ENCODE results near the gene CDIPT. TPM values are rescaled to one million over a fixed set of nuclear protein-coding genes. Genes with fewer than 3 reads are reported as not detected.
"Not testable (repeated sequence)": the region's sequence is repeated elsewhere in the genome, so short reads cannot be mapped to it uniquely, and the experiment has no call there.

Gene CDIPT
- total and polyA plus RNA-seq, 2 of the 13 experiments (the other 11 are each of a cell fraction or from before 2014, with no cell fraction given), result 54.9 to 97.5 TPM

DNA sequence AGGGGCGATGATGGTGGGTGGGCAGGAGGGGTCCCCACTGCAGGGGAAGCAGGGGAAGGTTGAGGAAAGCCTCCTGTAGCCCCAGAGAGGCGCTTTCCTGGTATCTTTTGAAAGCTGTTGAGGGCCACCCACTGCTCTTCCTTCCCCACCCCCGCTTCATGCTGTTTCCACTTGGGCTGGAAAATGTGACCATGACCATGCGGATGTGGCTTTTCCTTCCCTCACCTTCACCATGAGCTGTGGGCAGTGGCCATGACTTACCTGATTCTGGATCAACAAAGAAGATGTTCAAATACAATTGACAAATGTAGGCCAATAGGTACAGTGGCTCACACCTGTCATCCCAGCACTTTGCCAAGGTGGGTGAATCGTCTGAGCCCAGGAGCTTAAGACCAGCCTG, 28.9 kb downstream of the CDIPT start:
- Histone ChIP-seq H3K79me2 (ENCODE audit: insufficient read depth, low read length) (no peaks in the 10 kb centered on the region), H3K4me2 (ENCODE audit: low read depth, low read length) (no peak overlapping the region), H3K9ac (ENCODE audit: insufficient read depth, low read depth, low read length) (no peak overlapping the region), H4K20me1 (ENCODE audit: insufficient read depth, low read length) (no peaks in the 10 kb centered on the region), H3K9me3 (ENCODE audit: low read length) (no peaks in the 10 kb centered on the region), H3K4me3 (replicated peaks in 1 of 3; ENCODE audit: insufficient read depth in 1 of 3, low read depth in 2 of 3, low read length in 3 of 3) (no peak overlapping the region), H3K4me1 (ENCODE audit: insufficient read depth, low read length) (peaks cover 16% of the 10 kb centered on the region), H3K27me3 (ENCODE audit: control insufficient read depth in 1 of 2, insufficient read depth in 2 of 2, low read length in 2 of 2) (no peaks in the 10 kb centered on the region), H3K36me3 (replicated peaks in 1 of 2; ENCODE audit: control insufficient read depth in 1 of 2, insufficient read depth in 2 of 2, low read length in 2 of 2) (peaks cover 5 to 13% of the 10 kb centered on the region in 2 experiments; a peak in 4 of 5 replicates), H2AFZ (ENCODE audit: low read length) (no peak overlapping the region), H3K27ac (ENCODE audit: extremely low read length, insufficient read depth, low read length) (no peak overlapping the region)
- intact Hi-C loops (cut with micrococcal nuclease; ENCODE audit: unreplicated experiment), result no loop called here
- ATAC-seq (no peak), DNase-seq (ENCODE audit: low spot score) (no peak), FAIRE-seq (no peak)
- no TSS peak for BruUV-seq (replicated peaks)
- in situ Hi-C loops (cut with HindIII; ENCODE audit: extremely low pct_ligation_motif_present, low pct_unique_long_range_greater_than_20kb), result no loop called here
- TF ChIP-seq, protein P1, sequence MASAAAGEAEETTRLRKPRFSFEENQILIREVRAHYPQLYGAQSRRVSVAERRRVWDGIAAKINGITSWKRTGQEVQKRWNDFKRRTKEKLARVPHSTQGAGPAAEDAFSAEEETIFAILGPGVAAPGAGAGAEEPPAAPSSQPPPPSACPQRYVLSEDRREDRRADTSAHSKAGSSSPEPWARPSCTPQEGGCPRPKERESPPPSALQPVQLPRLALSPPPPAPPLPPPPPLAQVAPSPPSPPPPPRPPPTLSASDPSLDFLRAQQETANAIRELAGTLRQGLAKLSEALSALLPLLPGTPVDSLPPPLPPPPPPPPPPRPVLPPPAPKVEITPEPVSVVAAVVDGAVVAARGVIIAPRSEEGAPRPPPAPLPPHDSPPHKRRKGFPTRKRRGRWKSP (CRISPR knock-in tag; IDR thresholded peaks at IDR 0.05), result no peak
- TF ChIP-seq, protein P2, sequence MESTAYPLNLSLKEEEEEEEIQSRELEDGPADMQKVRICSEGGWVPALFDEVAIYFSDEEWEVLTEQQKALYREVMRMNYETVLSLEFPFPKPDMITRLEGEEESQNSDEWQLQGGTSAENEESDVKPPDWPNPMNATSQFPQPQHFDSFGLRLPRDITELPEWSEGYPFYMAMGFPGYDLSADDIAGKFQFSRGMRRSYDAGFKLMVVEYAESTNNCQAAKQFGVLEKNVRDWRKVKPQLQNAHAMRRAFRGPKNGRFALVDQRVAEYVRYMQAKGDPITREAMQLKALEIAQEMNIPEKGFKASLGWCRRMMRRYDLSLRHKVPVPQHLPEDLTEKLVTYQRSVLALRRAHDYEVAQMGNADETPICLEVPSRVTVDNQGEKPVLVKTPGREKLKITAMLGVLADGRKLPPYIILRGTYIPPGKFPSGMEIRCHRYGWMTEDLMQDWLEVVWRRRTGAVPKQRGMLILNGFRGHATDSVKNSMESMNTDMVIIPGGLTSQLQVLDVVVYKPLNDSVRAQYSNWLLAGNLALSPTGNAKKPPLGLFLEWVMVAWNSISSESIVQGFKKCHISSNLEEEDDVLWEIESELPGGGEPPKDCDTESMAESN (CRISPR knock-in tag; conservative IDR thresholded peaks at IDR 0.05), result no peak
- TF ChIP-seq ZNF138 (CRISPR knock-in tag; IDR thresholded peaks at IDR 0.05; ENCODE audit: low read depth), result no peak
- POLR2A ChIA-PET, result interaction anchor here (1.2 to 1.4 kb wide), 3 partner anchors 17 to 28 kb away, joined by 3 to 8 read pairs (median 5); partner anchors contain the start of genes MAZ and PAGR1
- CTCF ChIA-PET (ENCODE audit: low intra/inter-chr PET ratio, low total read pairs), result no interaction called here
- WGBS (ENCODE audit: low lambda C conversion rate), result 96% methylated on average over 5 of the region's 5 CpGs

DNA sequence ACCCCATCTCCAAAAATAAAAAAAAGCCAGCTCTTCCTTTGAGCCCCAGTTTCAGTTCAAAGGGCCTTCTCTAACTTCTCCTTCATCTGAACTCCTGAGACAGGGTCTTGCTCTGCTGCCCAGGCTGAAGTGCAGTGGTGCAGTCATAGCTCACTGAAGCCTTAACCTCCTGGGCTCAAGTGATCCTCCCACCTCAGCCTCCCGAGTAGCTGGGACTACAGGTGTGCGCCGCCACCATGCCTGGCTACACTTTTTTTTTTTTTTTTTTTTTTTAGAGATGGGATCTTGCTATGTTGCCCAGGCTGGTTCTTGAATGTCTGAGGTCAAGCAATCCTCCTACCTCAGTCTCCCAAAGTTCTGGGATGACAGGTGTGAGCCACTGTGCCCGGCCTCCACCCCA, 29.8 kb downstream of the CDIPT start:
- POLR2A ChIA-PET, result interaction anchor here (0.7 to 1.5 kb wide), 2 partner anchors 11 to 16 kb away, joined by 3 to 4 read pairs; no protein-coding TSS in a partner anchor
- CTCF ChIA-PET (ENCODE audit: low intra/inter-chr PET ratio, low total read pairs); intact Hi-C loops (cut with micrococcal nuclease; ENCODE audit: unreplicated experiment); H3K9ac ChIP-seq (ENCODE audit: insufficient read depth, low read depth, low read length); H3K27ac ChIP-seq (ENCODE audit: extremely low read length, insufficient read depth, low read length); H4K20me1 ChIP-seq (ENCODE audit: insufficient read depth, low read length); BruUV-seq (replicated peaks); H3K9me3 ChIP-seq (ENCODE audit: low read length); H2AFZ ChIP-seq (ENCODE audit: low read length); ATAC-seq; H3K79me2 ChIP-seq (ENCODE audit: insufficient read depth, low read length); H3K4me2 ChIP-seq (ENCODE audit: low read depth, low read length); FAIRE-seq; H3K27me3 ChIP-seq (ENCODE audit: control insufficient read depth in 1 of 2, insufficient read depth in 2 of 2, low read length in 2 of 2); H3K4me3 ChIP-seq (replicated peaks in 1 of 3; ENCODE audit: insufficient read depth in 1 of 3, low read depth in 2 of 3, low read length in 3 of 3); in situ Hi-C loops (cut with HindIII; ENCODE audit: extremely low pct_ligation_motif_present, low pct_unique_long_range_greater_than_20kb); DNase-seq (ENCODE audit: low spot score): not testable (repeated sequence)
- peaks cover 24% of the 10 kb centered on the region for H3K4me1 ChIP-seq (ENCODE audit: insufficient read depth, low read length)
- TF ChIP-seq ZNF121 (CRISPR knock-in tag; IDR thresholded peaks at IDR 0.05), result peak; percentile 82
- 96% methylated on average over 4 of the region's 4 CpGs for WGBS (ENCODE audit: low lambda C conversion rate)
- peaks cover 5 to 13% of the 10 kb centered on the region in 2 experiments; a peak in 4 of 5 replicates for H3K36me3 ChIP-seq (replicated peaks in 1 of 2; ENCODE audit: control insufficient read depth in 1 of 2, insufficient read depth in 2 of 2, low read length in 2 of 2)
